Measurements from ENCODE around the gene BMPR1A. TPM values are rescaled to one million over a fixed set of nuclear protein-coding genes. Genes with fewer than 3 reads are reported as not detected.

The BMPR1A gene
- polyA plus RNA-seq, 1 experiment: 21.4 TPM

GRCh38 chr10:86899132-86899531 lies 142.7 kb downstream of the BMPR1A start:
- DNase-seq (ENCODE audit: low read depth): no peak
- no peak for TF ChIP-seq CTCF (IDR thresholded peaks at IDR 0.05; ENCODE audit: insufficient read depth, low read depth, low read length)
- POLR2A ChIA-PET: no interaction called here
- Histone ChIP-seq H3K4me3 (ENCODE audit: low read depth, low read length) (no peak overlapping the region), H3K36me3 (ENCODE audit: control insufficient read depth, insufficient read depth, low read length) (peaks cover 6% of the 10 kb centered on the region), H3K27me3 (ENCODE audit: control insufficient read depth, insufficient read depth, low read length) (no peaks in the 10 kb centered on the region)
- CTCF ChIA-PET: interaction anchor here (0.5 to 4.9 kb wide), 28 partner anchors 9 to 303 kb away, joined by 3 to 54 read pairs (median 5); partner anchors contain the start of gene BMPR1A

GRCh38 chr10:86899670-86900276 lies 143.4 kb downstream of the BMPR1A start:
- POLR2A ChIA-PET: interaction anchor here (0.6 kb wide), 1 partner anchor 126 kb away, joined by 7 read pairs; no protein-coding TSS in a partner anchor
- H3K4me3 ChIP-seq (ENCODE audit: low read depth, low read length): no peak overlapping the region
- TF ChIP-seq CTCF (IDR thresholded peaks at IDR 0.05; ENCODE audit: insufficient read depth, low read depth, low read length): peak; percentile 74
- DNase-seq (ENCODE audit: low read depth): no peak
- H3K27me3 ChIP-seq (ENCODE audit: control insufficient read depth, insufficient read depth, low read length): no peaks in the 10 kb centered on the region
- CTCF ChIA-PET: interaction anchor here (0.8 to 4.9 kb wide), 31 partner anchors 9 to 304 kb away, joined by 3 to 54 read pairs (median 4); partner anchors contain the start of gene BMPR1A
- H3K36me3 ChIP-seq (ENCODE audit: control insufficient read depth, insufficient read depth, low read length): peaks cover 6% of the 10 kb centered on the region

- H3K36me3 ChIP-seq (ENCODE audit: control insufficient read depth, insufficient read depth, low read length): peaks cover 7% of the 10 kb centered on the region
- POLR2A ChIA-PET: no interaction called here
- no peak overlapping the region for H3K4me3 ChIP-seq (ENCODE audit: low read depth, low read length)
- DNase-seq (ENCODE audit: low read depth): no peak
- CTCF ChIA-PET: interaction anchor here (0.6 to 4.9 kb wide), 10 partner anchors 9 to 498 kb away, joined by 3 to 54 read pairs (median 8); partner anchors contain the start of gene BMPR1A
- TF ChIP-seq CTCF (IDR thresholded peaks at IDR 0.05; ENCODE audit: insufficient read depth, low read depth, low read length): no peak
- H3K27me3 ChIP-seq (ENCODE audit: control insufficient read depth, insufficient read depth, low read length): no peaks in the 10 kb centered on the region
Observed at GRCh38 chr10:86900955-86901354, 144.5 kb downstream of the BMPR1A start.

- DNase-seq (ENCODE audit: low read depth): no peak
- no peak for TF ChIP-seq CTCF (IDR thresholded peaks at IDR 0.05; ENCODE audit: insufficient read depth, low read depth, low read length)
- Histone ChIP-seq H3K4me3 (ENCODE audit: low read depth, low read length) (no peak overlapping the region), H3K36me3 (ENCODE audit: control insufficient read depth, insufficient read depth, low read length) (peaks cover 6% of the 10 kb centered on the region), H3K27me3 (ENCODE audit: control insufficient read depth, insufficient read depth, low read length) (no peaks in the 10 kb centered on the region)
- ChIA-PET CTCF (interaction anchor here (0.6 to 3.0 kb wide), 3 partner anchors 14 to 217 kb away, joined by 3 to 8 read pairs (median 5); no protein-coding TSS in a partner anchor), POLR2A (no interaction called here)
Observed at GRCh38 chr10:86904600-86904999, 148.2 kb downstream of the BMPR1A start.

GRCh38 chr10:86905429-86905828 lies 149.0 kb downstream of the BMPR1A start:
- TF ChIP-seq CTCF (IDR thresholded peaks at IDR 0.05; ENCODE audit: insufficient read depth, low read depth, low read length): no peak
- DNase-seq (ENCODE audit: low read depth): no peak

More at GRCh38 chr10:86905429-86905828, 149.0 kb downstream of the BMPR1A start:
- Histone ChIP-seq H3K4me3 (ENCODE audit: low read depth, low read length) (no peak overlapping the region), H3K36me3 (ENCODE audit: control insufficient read depth, insufficient read depth, low read length) (peaks cover 6% of the 10 kb centered on the region), H3K27me3 (ENCODE audit: control insufficient read depth, insufficient read depth, low read length) (no peaks in the 10 kb centered on the region)
- ChIA-PET POLR2A (no interaction called here), CTCF (interaction anchor here (2.2 kb wide), 1 partner anchor 217 kb away, joined by 5 read pairs; no protein-coding TSS in a partner anchor)
